ENCODE measurements around the gene KNDC1. TPM values are rescaled to one million over a fixed set of nuclear protein-coding genes. Genes with fewer than 3 reads are reported as not detected.

The KNDC1 gene
- total RNA-seq, 4 donors from 2014 or later: 0.19 to 0.59 (median 0.39) TPM

DNA sequence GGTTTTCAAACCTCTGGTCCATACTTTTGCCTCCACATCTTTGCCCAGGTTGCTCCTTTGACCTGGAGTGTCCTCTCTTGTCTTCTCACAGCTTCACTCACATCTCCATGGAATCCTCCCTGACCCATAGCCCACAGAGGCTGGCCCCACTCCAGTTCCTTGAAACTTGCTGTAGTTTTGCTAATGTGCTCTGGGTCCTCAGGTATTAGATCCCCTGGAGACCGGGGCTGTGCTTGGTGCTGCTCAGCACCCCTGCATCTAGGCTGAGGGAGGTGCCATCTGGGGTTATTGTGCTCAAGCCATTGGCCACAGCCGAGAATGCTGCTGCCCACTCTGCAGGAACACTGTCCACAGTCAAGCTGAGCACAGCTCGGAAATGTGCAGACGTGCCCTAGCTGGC lies 16.5 kb downstream of the KNDC1 start:
- WGBS, 2 donors: 80 to 88% methylated on average over 1 to 4 of the region's 4 CpGs
- intact Hi-C loops (cut with DNase I; ENCODE audit: low total_unique reads): no loop called here
- DNase-seq (ENCODE audit: low spot score in 2 of 2): no peak
- H3K4me3 ChIP-seq (ENCODE audit: low read depth, poor library complexity, severe bottlenecking): no peak overlapping the region
- TF ChIP-seq, protein P1, sequence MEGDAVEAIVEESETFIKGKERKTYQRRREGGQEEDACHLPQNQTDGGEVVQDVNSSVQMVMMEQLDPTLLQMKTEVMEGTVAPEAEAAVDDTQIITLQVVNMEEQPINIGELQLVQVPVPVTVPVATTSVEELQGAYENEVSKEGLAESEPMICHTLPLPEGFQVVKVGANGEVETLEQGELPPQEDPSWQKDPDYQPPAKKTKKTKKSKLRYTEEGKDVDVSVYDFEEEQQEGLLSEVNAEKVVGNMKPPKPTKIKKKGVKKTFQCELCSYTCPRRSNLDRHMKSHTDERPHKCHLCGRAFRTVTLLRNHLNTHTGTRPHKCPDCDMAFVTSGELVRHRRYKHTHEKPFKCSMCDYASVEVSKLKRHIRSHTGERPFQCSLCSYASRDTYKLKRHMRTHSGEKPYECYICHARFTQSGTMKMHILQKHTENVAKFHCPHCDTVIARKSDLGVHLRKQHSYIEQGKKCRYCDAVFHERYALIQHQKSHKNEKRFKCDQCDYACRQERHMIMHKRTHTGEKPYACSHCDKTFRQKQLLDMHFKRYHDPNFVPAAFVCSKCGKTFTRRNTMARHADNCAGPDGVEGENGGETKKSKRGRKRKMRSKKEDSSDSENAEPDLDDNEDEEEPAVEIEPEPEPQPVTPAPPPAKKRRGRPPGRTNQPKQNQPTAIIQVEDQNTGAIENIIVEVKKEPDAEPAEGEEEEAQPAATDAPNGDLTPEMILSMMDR (IDR thresholded peaks at IDR 0.05): no peak
- TF ChIP-seq POLR2A (IDR thresholded peaks at IDR 0.05): no peak

DNA sequence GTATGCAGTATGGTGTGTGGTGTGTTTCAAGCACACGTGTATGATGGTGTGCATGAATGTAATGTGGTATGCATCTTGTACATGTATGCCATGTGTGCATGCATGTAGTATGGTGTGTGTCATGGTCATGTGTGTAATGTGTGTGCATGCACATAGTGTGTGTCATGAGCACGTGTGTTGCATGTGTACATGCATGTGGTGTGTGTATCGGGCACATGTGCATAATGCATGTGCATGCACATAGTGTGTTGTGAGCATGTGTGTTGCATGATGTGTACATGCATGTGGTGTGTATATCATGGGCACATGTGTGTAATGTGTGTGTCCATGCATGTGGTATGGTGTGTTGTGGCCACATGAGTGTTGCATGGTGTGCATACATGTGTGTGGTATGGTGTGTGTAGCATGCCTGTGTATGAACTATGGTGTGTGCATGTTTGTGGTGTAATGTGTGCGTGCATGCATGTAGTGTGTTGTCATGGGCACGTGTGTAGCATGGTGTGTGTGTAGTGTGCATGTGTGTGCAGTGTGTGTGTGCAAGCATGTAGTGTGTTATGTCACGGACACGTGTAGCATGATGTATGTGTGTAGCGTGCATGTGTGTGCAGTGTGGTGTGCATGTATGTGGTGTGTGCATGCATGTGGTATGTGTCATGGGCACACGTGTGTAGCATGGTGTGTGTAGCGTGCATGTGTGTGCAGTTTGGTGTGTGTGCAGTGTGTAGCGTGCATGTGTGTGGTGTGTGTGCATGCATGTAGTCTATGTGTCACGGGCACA lies 17.6 kb downstream of the KNDC1 start:
- intact Hi-C loops (cut with DNase I; ENCODE audit: low total_unique reads): no loop called here
- TF ChIP-seq, protein P1 (IDR thresholded peaks at IDR 0.05): no peak
- no peak for TF ChIP-seq POLR2A (IDR thresholded peaks at IDR 0.05)
- DNase-seq (ENCODE audit: low spot score in 2 of 2): no peak
- WGBS, 2 donors: 95% methylated on average over 12 of the region's 12 CpGs
- no peak overlapping the region for H3K4me3 ChIP-seq (ENCODE audit: low read depth, poor library complexity, severe bottlenecking)

GRCh38 chr10:133178357-133179127 lies 18.5 kb downstream of the KNDC1 start:
- no peak overlapping the region for H3K4me3 ChIP-seq (ENCODE audit: low read depth, poor library complexity, severe bottlenecking)
- intact Hi-C loops (cut with DNase I; ENCODE audit: low total_unique reads): no loop called here
- no peak for DNase-seq (ENCODE audit: low spot score in 2 of 2)
- WGBS, 2 donors: 92% methylated on average over 29 of the region's 29 CpGs
- TF ChIP-seq, protein P1 (IDR thresholded peaks at IDR 0.05): no peak
- no peak for TF ChIP-seq POLR2A (IDR thresholded peaks at IDR 0.05)

DNA sequence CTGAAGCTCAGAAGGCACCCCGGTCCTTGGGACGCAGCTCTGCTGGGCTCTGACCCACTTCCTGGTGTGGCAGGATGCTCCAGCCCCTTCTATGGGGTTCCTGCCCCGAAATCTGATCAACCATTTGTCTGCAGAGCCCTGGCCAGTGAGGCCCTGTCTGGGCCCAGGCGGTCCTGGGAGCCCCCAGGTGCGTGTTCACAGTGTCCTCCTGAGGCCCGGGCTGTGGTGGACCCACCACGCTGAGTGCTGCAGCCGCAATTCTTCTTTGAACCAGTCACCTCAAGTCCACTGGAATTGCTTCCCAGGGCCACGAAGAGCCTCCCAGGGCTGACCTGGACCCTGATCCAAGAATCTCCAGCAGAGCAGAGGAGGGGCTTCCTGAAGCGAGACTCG lies 19.1 kb downstream of the KNDC1 start:
- no peak for DNase-seq (ENCODE audit: low spot score in 2 of 2)
- no peak overlapping the region for H3K4me3 ChIP-seq (ENCODE audit: low read depth, poor library complexity, severe bottlenecking)
- 88 to 89% methylated on average over 10 to 11 of the region's 11 CpGs for WGBS, 2 donors
- intact Hi-C loops (cut with DNase I; ENCODE audit: low total_unique reads): no loop called here
- TF ChIP-seq POLR2A (IDR thresholded peaks at IDR 0.05): no peak
- TF ChIP-seq, protein P1 (IDR thresholded peaks at IDR 0.05): no peak

DNA sequence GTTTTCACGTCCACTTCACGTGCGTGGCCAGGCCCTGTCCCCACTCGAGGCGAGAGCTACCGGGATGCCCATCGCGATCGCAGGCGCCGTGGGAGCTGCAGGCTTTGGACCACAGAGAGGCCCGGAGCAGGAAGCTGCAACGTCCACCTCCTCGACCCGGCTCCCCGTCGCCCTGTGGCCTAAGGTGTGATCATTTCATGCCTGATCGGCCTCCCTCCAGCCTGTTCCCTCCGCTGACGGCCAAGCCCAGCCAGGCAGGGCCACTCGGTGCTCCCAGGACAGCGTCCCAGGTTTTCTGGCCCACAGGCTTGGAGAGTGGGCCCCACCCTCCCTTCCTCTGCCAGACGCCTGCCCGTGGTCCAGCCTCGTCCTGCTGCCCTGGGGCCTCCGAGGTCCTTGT lies 19.6 kb downstream of the KNDC1 start:
- no peak for DNase-seq (ENCODE audit: low spot score in 2 of 2)
- 64 to 80% methylated on average over 17 to 26 of the region's 26 CpGs for WGBS, 2 donors
- H3K4me3 ChIP-seq (ENCODE audit: low read depth, poor library complexity, severe bottlenecking): no peak overlapping the region
- TF ChIP-seq POLR2A (IDR thresholded peaks at IDR 0.05): no peak
- TF ChIP-seq, protein P1 (IDR thresholded peaks at IDR 0.05): no peak
- intact Hi-C loops (cut with DNase I; ENCODE audit: low total_unique reads): no loop called here
